ENCODE data around the gene INO80C.

The INO80C gene

DNA sequence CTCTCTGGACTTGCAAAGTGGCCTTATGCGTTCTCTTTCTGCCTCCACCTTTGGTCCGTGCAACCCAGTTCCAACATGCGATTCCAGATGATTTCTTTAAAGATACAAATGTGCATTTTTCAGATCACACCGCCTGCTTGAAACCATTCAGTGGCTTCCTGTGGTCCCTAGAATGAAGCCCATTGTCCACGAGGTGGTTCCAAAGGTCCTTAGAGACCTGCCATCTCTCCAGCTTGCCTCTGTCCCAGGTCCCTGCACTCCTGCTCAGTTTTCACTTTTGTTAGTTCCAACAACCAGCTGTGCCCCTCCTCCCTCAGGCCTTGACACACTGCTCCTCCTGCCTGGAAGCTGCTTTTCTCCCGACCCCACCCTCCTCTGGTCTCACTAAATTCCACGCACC is 3.6 kb upstream of the INO80C start:
- no peak for TF ChIP-seq CTCF (conservative IDR thresholded peaks at IDR 0.05; ENCODE audit: low read depth)
- CTCF ChIA-PET, result no interaction called here
- POLR2A ChIA-PET (ENCODE audit: low non-redundant PET), result no interaction called here
- no peak for DNase-seq (ENCODE audit: low spot score)
- peak overlapping the region; percentile 75 for H3K27ac ChIP-seq

DNA sequence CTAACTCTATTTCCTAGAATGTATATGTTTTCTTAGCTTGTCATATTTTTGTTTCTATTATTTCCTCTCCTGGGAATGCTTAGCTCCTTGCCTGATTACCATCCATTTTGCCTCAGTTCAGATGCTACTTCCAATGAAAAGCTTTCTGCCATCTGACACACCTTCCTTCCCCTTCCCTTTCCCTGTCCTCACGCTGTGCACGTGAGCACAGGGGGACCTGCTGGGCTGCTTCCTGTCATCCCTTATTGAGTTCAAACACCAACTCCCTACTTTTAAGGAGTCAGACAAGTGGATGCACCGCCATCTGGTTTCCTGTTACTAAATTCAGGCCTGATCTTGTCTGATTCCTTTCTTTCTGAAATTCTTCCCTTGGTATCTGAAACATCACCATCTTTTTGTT is 2.4 kb upstream of the INO80C start:
- no peak for DNase-seq (ENCODE audit: low spot score)
- ChIA-PET POLR2A (ENCODE audit: low non-redundant PET) (no interaction called here), CTCF (no interaction called here)
- peak overlapping the region; percentile 46 for H3K27ac ChIP-seq
- TF ChIP-seq CTCF (conservative IDR thresholded peaks at IDR 0.05; ENCODE audit: low read depth), result no peak

DNA sequence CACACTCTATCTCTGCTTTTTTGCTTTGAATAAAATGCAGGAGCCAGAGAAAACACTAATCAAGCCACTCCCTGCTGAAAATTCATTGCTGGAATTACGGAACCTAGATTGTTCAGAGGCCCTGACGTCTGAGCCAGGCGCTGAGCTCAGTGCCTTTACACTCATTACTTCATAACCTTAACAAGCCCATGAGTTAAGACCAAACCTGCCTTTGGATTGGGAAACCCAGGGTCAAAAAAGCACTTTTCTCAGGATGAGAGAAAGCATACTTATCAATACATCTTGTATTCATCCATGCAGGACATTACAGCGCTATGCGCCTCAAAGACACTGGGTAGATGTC is 762 bp downstream of the INO80C start:
- CTCF ChIA-PET, result no interaction called here
- DNase-seq (ENCODE audit: low spot score), result peak; percentile 7
- POLR2A ChIA-PET (ENCODE audit: low non-redundant PET), result no interaction called here
- peak overlapping the region; percentile 96 for H3K27ac ChIP-seq
- no peak for TF ChIP-seq CTCF (conservative IDR thresholded peaks at IDR 0.05; ENCODE audit: low read depth)

- CTCF ChIA-PET, result no interaction called here
- POLR2A ChIA-PET (ENCODE audit: low non-redundant PET), result no interaction called here
- no peak overlapping the region for H3K27ac ChIP-seq
- DNase-seq (ENCODE audit: low spot score), result no peak
- no peak for TF ChIP-seq CTCF (conservative IDR thresholded peaks at IDR 0.05; ENCODE audit: low read depth)
These were observed 2.0 kb downstream of the INO80C start for GRCh38 chr18:35495536-35496314.

DNA sequence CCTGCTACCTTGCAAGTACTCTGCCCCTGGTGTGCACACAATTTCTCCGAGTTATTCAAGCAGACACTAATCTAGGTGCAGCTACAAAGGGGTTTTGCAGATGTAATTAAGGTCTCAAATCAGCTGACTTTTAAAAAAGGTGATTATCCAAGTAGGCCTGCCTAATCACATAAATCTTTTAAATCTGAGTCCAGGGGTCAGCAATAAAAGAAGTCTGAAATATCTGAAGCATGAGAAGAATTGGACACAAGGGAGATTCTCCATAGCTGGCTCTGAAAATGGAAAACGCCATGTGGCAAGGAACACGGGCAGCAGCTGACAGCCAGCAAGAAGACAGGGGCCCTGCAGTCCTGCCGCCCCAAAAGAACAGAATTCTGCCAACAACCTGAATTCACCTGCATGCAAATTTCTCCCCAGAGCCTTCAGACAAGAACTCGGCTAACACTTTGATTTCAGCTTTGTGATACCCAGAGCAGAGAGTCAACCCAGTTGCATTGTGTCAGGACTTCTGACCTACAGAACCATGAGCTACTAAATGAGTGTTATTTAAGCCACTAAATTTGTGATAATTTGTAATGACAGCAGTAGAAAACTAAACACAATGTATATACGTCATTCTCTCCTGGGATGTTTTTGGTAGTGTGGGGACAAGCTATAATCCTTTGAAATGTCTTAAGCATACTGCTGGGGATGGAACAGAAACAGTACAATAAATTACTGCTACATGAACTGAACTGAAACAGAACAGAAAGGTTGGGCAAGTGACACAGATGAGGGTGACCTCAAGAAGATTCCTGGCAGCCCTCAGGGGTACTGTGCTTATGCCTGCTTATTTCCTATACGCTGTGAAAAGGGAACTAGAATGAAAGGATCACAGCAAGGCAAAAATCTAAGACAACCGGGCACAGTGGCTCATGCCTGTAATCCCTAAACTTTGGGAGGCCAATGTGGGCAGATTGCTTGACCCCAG is 3.2 kb downstream of the INO80C start:
- POLR2A ChIA-PET (ENCODE audit: low non-redundant PET), result no interaction called here
- CTCF ChIA-PET, result no interaction called here
- TF ChIP-seq CTCF (conservative IDR thresholded peaks at IDR 0.05; ENCODE audit: low read depth), result no peak

GRCh38 chr18:35491700-35492077 is 6.1 kb downstream of the INO80C start:
- no peak for DNase-seq (ENCODE audit: low spot score)
- CTCF ChIA-PET, result no interaction called here

More for the DNA sequence above, 3.2 kb downstream of the INO80C start:
- no peak overlapping the region for H3K27ac ChIP-seq
- DNase-seq (ENCODE audit: low spot score), result no peak

More at GRCh38 chr18:35491700-35492077, 6.1 kb downstream of the INO80C start:
- no peak overlapping the region for H3K27ac ChIP-seq
- POLR2A ChIA-PET (ENCODE audit: low non-redundant PET), result no interaction called here
- TF ChIP-seq CTCF (conservative IDR thresholded peaks at IDR 0.05; ENCODE audit: low read depth), result no peak

All from RWPE1 (cell line).